Gastrocnemius medialis (tissue), 4 donors: ENCODE measurements around the gene WNT7B.

Experiments
- POLR2A ChIP-seq, 2 donors: fragments of 450-650 bp; IDR thresholded peaks; one replicate each; pipeline ENCODE4 v1.6.1; 2017; ENCODE audit warnings: antibody characterized with exemption in 2 of 2, mild to moderate bottlenecking in 2 of 2, moderate library complexity in 2 of 2
- TF ChIP-seq, protein P1 (sequence below), 5 experiments: fragments of 450-650 bp in 3 of 5; fragments of 200-600 bp in 2 of 5; sonication (generic) in 2 of 5; IDR thresholded peaks in 4 of 5; conservative IDR thresholded peaks in 1 of 5; 1 replicate in 4 of 5; 2 replicates in 1 of 5; pipeline ENCODE4 v1.5.1; 2016 to 2019; ENCODE audit warnings: antibody characterized with exemption in 5 of 5, mild to moderate bottlenecking in 3 of 5, moderate library complexity in 3 of 5

DNA sequence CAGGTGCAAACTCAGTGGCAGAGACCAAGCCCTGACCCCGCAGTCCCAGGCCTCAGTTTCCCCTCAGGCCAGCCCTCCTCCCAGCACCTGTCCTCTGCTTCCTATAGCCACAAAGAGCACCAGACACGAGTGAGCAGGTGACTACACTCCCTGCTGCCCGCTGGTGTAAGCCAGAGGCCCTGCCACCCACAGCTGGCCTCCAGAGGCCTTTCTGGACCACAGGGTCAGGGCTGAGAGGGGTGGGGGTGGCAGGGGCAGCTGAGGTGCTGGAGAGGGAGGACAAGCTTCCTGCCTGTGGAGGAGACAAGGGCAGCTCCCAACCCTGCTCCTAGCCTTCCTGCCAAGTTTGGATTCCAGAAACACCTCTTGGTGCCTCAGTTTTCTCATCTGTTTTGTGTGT lies 31.3 kb upstream of the WNT7B start:
- TF ChIP-seq, protein P1, sequence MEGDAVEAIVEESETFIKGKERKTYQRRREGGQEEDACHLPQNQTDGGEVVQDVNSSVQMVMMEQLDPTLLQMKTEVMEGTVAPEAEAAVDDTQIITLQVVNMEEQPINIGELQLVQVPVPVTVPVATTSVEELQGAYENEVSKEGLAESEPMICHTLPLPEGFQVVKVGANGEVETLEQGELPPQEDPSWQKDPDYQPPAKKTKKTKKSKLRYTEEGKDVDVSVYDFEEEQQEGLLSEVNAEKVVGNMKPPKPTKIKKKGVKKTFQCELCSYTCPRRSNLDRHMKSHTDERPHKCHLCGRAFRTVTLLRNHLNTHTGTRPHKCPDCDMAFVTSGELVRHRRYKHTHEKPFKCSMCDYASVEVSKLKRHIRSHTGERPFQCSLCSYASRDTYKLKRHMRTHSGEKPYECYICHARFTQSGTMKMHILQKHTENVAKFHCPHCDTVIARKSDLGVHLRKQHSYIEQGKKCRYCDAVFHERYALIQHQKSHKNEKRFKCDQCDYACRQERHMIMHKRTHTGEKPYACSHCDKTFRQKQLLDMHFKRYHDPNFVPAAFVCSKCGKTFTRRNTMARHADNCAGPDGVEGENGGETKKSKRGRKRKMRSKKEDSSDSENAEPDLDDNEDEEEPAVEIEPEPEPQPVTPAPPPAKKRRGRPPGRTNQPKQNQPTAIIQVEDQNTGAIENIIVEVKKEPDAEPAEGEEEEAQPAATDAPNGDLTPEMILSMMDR (IDR thresholded peaks at IDR 0.05 in 4 of 5, conservative IDR thresholded peaks at IDR 0.05 in 1 of 5) = no peak
- no peak for TF ChIP-seq POLR2A (IDR thresholded peaks at IDR 0.05)
